Liver (tissue), 9 donors: ENCODE data around the gene RPH3AL. TPM values are rescaled to one million over a fixed set of nuclear protein-coding genes. Genes with fewer than 3 reads are reported as not detected.

ENCODE experiments used
- DNase-seq: peaks from one replicate; pipeline ENCODE4 v3.0.0-alpha.2; 2017; ENCODE audit warnings: low spot score
- H3K27ac ChIP-seq, 2 donors: one replicate each; pipeline ENCODE4 v1.7.0; 2013; ENCODE audit warnings: inconsistent platforms in 2 of 2, low read length in 2 of 2, control low read depth in 1 of 2, low read depth in 1 of 2, mild to moderate bottlenecking in 1 of 2
- H3K27me3 ChIP-seq, 4 donors: one replicate each; pipeline versions ENCODE4 v1.6.1 to v1.7.0; 2013; ENCODE audit warnings: low read length in 3 of 4, inconsistent platforms in 1 of 4, mild to moderate bottlenecking in 1 of 4, moderate library complexity in 1 of 4; ENCODE audit not compliant: control insufficient read depth in 4 of 4, insufficient read depth in 4 of 4
- H3K36me3 ChIP-seq, 4 donors: one replicate each; pipeline versions ENCODE4 v1.6.1 to v1.7.0; 2013; ENCODE audit warnings: low read length in 3 of 4, mild to moderate bottlenecking in 3 of 4, low read depth in 1 of 4, moderate library complexity in 1 of 4; ENCODE audit not compliant: control insufficient read depth in 4 of 4, insufficient read depth in 3 of 4
- H3K4me1 ChIP-seq, 4 donors: one replicate each; pipeline versions ENCODE4 v1.6.1 to v1.7.0; 2013; ENCODE audit warnings: low read length in 3 of 4, mild to moderate bottlenecking in 3 of 4, moderate library complexity in 1 of 4; ENCODE audit not compliant: control insufficient read depth in 4 of 4, insufficient read depth in 4 of 4
- H3K4me3 ChIP-seq, 3 donors: one replicate each; pipeline versions ENCODE4 v1.6.1 to v1.7.0; 2013; ENCODE audit warnings: low read length in 3 of 3, control low read depth in 1 of 3, low read depth in 1 of 3, mild to moderate bottlenecking in 1 of 3
- H3K9ac ChIP-seq, 2 donors: one replicate each; pipeline ENCODE4 v1.7.0; 2013; ENCODE audit warnings: low read length in 2 of 2, mild to moderate bottlenecking in 2 of 2, moderate library complexity in 2 of 2, control low read depth in 1 of 2, low read depth in 1 of 2
- H3K9me3 ChIP-seq, 4 donors: one replicate each; pipeline versions ENCODE4 v1.6.1 to v1.7.0; 2013; ENCODE audit warnings: low read length in 3 of 4; ENCODE audit not compliant: control insufficient read depth in 4 of 4
- ATF3 ChIP-seq: IDR thresholded peaks from 2 replicates; pipeline ENCODE4 v1.6.1; 2016; ENCODE audit warnings: antibody characterized with exemption
- EGR1 ChIP-seq, 2 donors: IDR thresholded peaks; 2 replicates each; pipeline ENCODE4 v1.6.1; 2016 to 2018; ENCODE audit warnings: antibody characterized with exemption in 2 of 2, low read depth in 2 of 2
- FOXA1 ChIP-seq: IDR thresholded peaks from 2 replicates; pipeline ENCODE4 v1.6.1; 2016; ENCODE audit warnings: antibody characterized with exemption
- FOXA2 ChIP-seq: IDR thresholded peaks from 2 replicates; pipeline ENCODE4 v1.6.1; 2016; ENCODE audit warnings: antibody characterized with exemption
- GABPA ChIP-seq, 2 donors: IDR thresholded peaks in 1 of 2; conservative IDR thresholded peaks in 1 of 2; 2 replicates each; pipeline ENCODE4 v1.6.1; 2016; ENCODE audit warnings: antibody characterized with exemption in 2 of 2, mild to moderate bottlenecking in 1 of 2, moderate library complexity in 1 of 2
- HNF4A ChIP-seq, 2 donors: conservative IDR thresholded peaks; 2 replicates each; pipeline ENCODE4 v1.6.1; 2016; ENCODE audit warnings: antibody characterized with exemption in 2 of 2, mild to moderate bottlenecking in 2 of 2
- TAF1 ChIP-seq: conservative IDR thresholded peaks from 2 replicates; pipeline ENCODE4 v1.6.1; 2016; ENCODE audit warnings: antibody characterized with exemption, mild to moderate bottlenecking
- ZBTB33 ChIP-seq: IDR thresholded peaks from 2 replicates; pipeline ENCODE4 v1.6.1; 2016; ENCODE audit warnings: antibody characterized with exemption
- WGBS: extraction: QIAGEN DNeasy Blood & Tissue Kit; methylation state at CpG from one replicate; pipeline ENCODE4 v1.1.7; 2013; 5-methylcytosine and 5-hydroxymethylcytosine counted together
- polyA plus RNA-seq, 2 donors: library from polyadenylated mRNA; stranded (reverse) in 1 of 2; unstranded in 1 of 2; fragments of 200-250 nt in 1 of 2; fragments of >200 nt in 1 of 2; fragmentation: Nextera tagmentation in 1 of 2; extraction: Ambion mirVana in 1 of 2; gene quantifications; one replicate each; pipeline versions ENCODE4 v1.2.1 to v1.2.3, GENCODE V29; 2013 to 2015
- total RNA-seq, 2 donors: library from RNA; depleted of rRNA; stranded (reverse); fragments of >200 nt; gene quantifications; one replicate each; pipeline ENCODE4 v1.2.3, GENCODE V29; 2014
- TF ChIP-seq, protein P1 (sequence below): IDR thresholded peaks from 2 replicates; pipeline ENCODE4 v1.6.1; 2016; ENCODE audit warnings: antibody characterized with exemption
- TF ChIP-seq, protein P2 (sequence below): fragments of 150-350 bp; IDR thresholded peaks from 2 replicates; pipeline ENCODE4 v1.5.1; 2017; ENCODE audit warnings: improper control_type of control experiment, low read depth, low read length; ENCODE audit not compliant: missing input control
- donor health status: healthy.
- donor health status: healthy.
- donor health status: healthy.
- donor health status: healthy.
- donor health status: healthy.

The RPH3AL gene
- total and polyA plus RNA-seq, 4 donors = 8.5 to 52.5 (median 13.9) TPM

DNA sequence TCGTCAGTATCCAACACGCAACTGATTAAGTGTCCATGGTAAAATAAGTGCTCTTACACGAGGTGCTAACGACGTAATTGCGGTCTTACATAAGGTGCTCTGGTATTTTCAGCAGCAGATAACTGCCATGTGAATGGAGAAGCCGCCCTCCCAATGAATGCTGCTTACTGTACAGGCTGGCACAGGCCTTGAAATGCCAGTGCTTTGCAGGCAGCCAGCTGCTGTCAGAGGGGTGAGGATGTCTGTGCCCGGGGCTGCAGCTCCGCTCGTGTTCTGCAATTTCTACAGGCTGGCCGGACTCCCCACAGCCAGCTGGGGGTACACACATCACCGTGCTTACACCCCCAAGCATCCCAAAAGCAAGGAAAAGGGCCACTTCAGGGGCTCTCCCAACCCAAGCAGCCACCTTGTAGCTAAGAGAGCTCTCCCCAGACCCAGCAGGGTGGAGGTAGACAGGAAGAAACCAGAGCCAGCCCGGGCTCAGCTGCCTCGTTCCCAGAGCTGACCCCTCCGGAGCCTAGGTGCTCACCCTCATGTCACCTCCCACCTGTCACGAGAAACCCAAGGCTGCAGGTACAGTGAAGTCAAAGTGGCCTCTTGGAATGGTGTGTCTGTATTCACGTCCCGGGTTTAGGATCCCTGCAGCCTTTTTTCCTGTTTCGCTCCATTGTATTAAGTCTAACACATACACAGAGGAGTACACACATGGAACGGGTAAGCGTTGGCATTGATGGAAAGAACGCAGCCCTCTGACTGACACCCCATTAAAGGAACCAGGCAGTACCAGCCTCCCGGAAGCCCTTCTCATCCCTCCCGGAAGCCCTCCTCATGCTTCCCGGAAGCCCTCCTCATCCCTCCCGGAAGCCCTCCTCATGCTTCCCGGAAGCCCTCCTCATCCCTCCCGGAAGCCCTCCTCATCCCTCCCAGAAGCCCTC, 27.2 kb upstream of the RPH3AL start:
- 93% methylated on average over 28 of the region's 28 CpGs for WGBS
- no peak for DNase-seq

DNA sequence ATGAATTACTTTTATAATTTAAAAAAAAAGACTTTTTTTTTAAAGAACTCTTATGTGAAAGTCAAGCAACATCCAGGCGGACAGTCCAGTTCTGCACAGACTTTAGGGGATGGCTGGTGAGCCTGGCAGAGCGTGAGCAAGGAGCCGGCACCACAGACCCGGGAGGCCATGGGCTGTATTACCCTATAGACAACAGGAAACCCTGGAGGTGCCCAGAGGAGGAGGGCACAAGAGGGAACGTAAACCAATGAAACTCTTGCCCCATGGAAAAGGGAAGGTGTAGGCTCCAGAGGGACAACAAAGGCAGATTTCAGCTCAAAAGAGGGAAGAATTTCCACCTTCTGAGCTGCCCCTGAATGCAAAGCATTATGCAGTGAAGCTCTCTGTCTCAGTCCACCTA, 25.5 kb upstream of the RPH3AL start:
- WGBS = 92% methylated on average over 5 of the region's 5 CpGs
- no peak for DNase-seq

More for the DNA sequence above, 27.2 kb upstream of the RPH3AL start:
- Histone ChIP-seq H3K27me3 (no peaks in the 10 kb centered on the region), H3K4me1 (peaks cover 0 to 4% (median 0%) of the 10 kb centered on the region in 4 donors), H3K4me3 (no peak overlapping the region), H3K36me3 (no peaks in the 10 kb centered on the region), H3K27ac (no peak overlapping the region), H3K9ac (no peak overlapping the region), H3K9me3 (no peaks in the 10 kb centered on the region)
- TF ChIP-seq HNF4A (conservative IDR thresholded peaks at IDR 0.05) (no peak), TAF1 (no peak), FOXA1 (no peak)

More for the DNA sequence above, 25.5 kb upstream of the RPH3AL start:
- H3K36me3 ChIP-seq = no peaks in the 10 kb centered on the region
- no peak overlapping the region for H3K27ac ChIP-seq
- no peaks in the 10 kb centered on the region for H3K9me3 ChIP-seq
- H3K4me1 ChIP-seq = no peaks in the 10 kb centered on the region
- TF ChIP-seq TAF1 (no peak), ATF3 (no peak), FOXA2 (no peak), ZBTB33 (no peak), EGR1 (IDR thresholded peaks at IDR 0.05; ENCODE audit: low read depth in 2 of 2) (no peak), GABPA (IDR thresholded peaks at IDR 0.05 in 1 of 2, conservative IDR thresholded peaks at IDR 0.05 in 1 of 2) (no peak)
- TF ChIP-seq, protein P1, sequence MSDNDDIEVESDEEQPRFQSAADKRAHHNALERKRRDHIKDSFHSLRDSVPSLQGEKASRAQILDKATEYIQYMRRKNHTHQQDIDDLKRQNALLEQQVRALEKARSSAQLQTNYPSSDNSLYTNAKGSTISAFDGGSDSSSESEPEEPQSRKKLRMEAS = no peak
- TF ChIP-seq, protein P2, sequence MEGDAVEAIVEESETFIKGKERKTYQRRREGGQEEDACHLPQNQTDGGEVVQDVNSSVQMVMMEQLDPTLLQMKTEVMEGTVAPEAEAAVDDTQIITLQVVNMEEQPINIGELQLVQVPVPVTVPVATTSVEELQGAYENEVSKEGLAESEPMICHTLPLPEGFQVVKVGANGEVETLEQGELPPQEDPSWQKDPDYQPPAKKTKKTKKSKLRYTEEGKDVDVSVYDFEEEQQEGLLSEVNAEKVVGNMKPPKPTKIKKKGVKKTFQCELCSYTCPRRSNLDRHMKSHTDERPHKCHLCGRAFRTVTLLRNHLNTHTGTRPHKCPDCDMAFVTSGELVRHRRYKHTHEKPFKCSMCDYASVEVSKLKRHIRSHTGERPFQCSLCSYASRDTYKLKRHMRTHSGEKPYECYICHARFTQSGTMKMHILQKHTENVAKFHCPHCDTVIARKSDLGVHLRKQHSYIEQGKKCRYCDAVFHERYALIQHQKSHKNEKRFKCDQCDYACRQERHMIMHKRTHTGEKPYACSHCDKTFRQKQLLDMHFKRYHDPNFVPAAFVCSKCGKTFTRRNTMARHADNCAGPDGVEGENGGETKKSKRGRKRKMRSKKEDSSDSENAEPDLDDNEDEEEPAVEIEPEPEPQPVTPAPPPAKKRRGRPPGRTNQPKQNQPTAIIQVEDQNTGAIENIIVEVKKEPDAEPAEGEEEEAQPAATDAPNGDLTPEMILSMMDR = no peak
- no peak overlapping the region for H3K4me3 ChIP-seq
- H3K27me3 ChIP-seq = no peaks in the 10 kb centered on the region
- H3K9ac ChIP-seq = no peak overlapping the region
